ENCODE measurements around the gene SLIT3.

Gene SLIT3

GRCh38 chr5:169286572-169287300 lies 14.2 kb downstream of the SLIT3 start:
- peak overlapping the region; percentile 13 to 31 for H3K9ac ChIP-seq (ENCODE audit: low read length in 2 of 2)
- peaks cover 58% of the 10 kb centered on the region for H3K4me1 ChIP-seq (ENCODE audit: control insufficient read depth, insufficient read depth, low read length)
- peak overlapping the region; percentile 75 for H3K27ac ChIP-seq (ENCODE audit: low read length)
- no peaks in the 10 kb centered on the region for H3K9me3 ChIP-seq (ENCODE audit: control insufficient read depth in 2 of 2, low read length in 2 of 2)
- no peaks in the 10 kb centered on the region for H3K36me3 ChIP-seq (ENCODE audit: control insufficient read depth in 2 of 2, insufficient read depth in 2 of 2, low read length in 2 of 2)
- no peak overlapping the region for H3K4me3 ChIP-seq (ENCODE audit: low read length in 2 of 2)
- H3K27me3 ChIP-seq (ENCODE audit: control insufficient read depth in 1 of 2, insufficient read depth in 2 of 2, low read length in 2 of 2): no peaks in the 10 kb centered on the region

- Histone ChIP-seq H3K9ac (ENCODE audit: low read length in 2 of 2) (no peak overlapping the region), H3K36me3 (ENCODE audit: control insufficient read depth in 2 of 2, insufficient read depth in 2 of 2, low read length in 2 of 2) (no peaks in the 10 kb centered on the region), H3K27ac (ENCODE audit: low read length) (no peak overlapping the region), H3K9me3 (ENCODE audit: control insufficient read depth in 2 of 2, low read length in 2 of 2) (no peaks in the 10 kb centered on the region), H3K4me3 (ENCODE audit: low read length in 2 of 2) (no peak overlapping the region), H3K27me3 (ENCODE audit: control insufficient read depth in 1 of 2, insufficient read depth in 2 of 2, low read length in 2 of 2) (no peaks in the 10 kb centered on the region), H3K4me1 (ENCODE audit: control insufficient read depth, insufficient read depth, low read length) (peaks cover 47% of the 10 kb centered on the region)
Observed at GRCh38 chr5:169283887-169284286, 17.1 kb downstream of the SLIT3 start.

- Histone ChIP-seq H3K4me1 (ENCODE audit: control insufficient read depth, insufficient read depth, low read length) (peaks cover 26% of the 10 kb centered on the region), H3K9me3 (ENCODE audit: control insufficient read depth in 2 of 2, low read length in 2 of 2) (no peaks in the 10 kb centered on the region), H3K4me3 (ENCODE audit: low read length in 2 of 2) (no peak overlapping the region), H3K36me3 (ENCODE audit: control insufficient read depth in 2 of 2, insufficient read depth in 2 of 2, low read length in 2 of 2) (no peaks in the 10 kb centered on the region), H3K9ac (ENCODE audit: low read length in 2 of 2) (no peak overlapping the region), H3K27me3 (ENCODE audit: control insufficient read depth in 1 of 2, insufficient read depth in 2 of 2, low read length in 2 of 2) (no peaks in the 10 kb centered on the region), H3K27ac (ENCODE audit: low read length) (no peak overlapping the region)
Observed at GRCh38 chr5:169281625-169282024, 19.3 kb downstream of the SLIT3 start.

- H3K9me3 ChIP-seq (ENCODE audit: control insufficient read depth in 2 of 2, low read length in 2 of 2): no peaks in the 10 kb centered on the region
- no peak overlapping the region for H3K4me3 ChIP-seq (ENCODE audit: low read length in 2 of 2)
- H3K4me1 ChIP-seq (ENCODE audit: control insufficient read depth, insufficient read depth, low read length): peaks cover 19% of the 10 kb centered on the region
- no peak overlapping the region for H3K9ac ChIP-seq (ENCODE audit: low read length in 2 of 2)
- no peaks in the 10 kb centered on the region for H3K27me3 ChIP-seq (ENCODE audit: control insufficient read depth in 1 of 2, insufficient read depth in 2 of 2, low read length in 2 of 2)
- no peak overlapping the region for H3K27ac ChIP-seq (ENCODE audit: low read length)
- peaks cover 0 to under 1% of the 10 kb centered on the region in 2 donors for H3K36me3 ChIP-seq (ENCODE audit: control insufficient read depth in 2 of 2, insufficient read depth in 2 of 2, low read length in 2 of 2)
Observed at GRCh38 chr5:169280696-169281095, 20.2 kb downstream of the SLIT3 start.

GRCh38 chr5:169280286-169280685 lies 20.7 kb downstream of the SLIT3 start:
- Histone ChIP-seq H3K9ac (ENCODE audit: low read length in 2 of 2) (no peak overlapping the region), H3K36me3 (ENCODE audit: control insufficient read depth in 2 of 2, insufficient read depth in 2 of 2, low read length in 2 of 2) (peaks cover 0 to 2% of the 10 kb centered on the region in 2 donors), H3K27ac (ENCODE audit: low read length) (no peak overlapping the region), H3K4me1 (ENCODE audit: control insufficient read depth, insufficient read depth, low read length) (peaks cover 19% of the 10 kb centered on the region), H3K9me3 (ENCODE audit: control insufficient read depth in 2 of 2, low read length in 2 of 2) (no peaks in the 10 kb centered on the region), H3K27me3 (ENCODE audit: control insufficient read depth in 1 of 2, insufficient read depth in 2 of 2, low read length in 2 of 2) (no peaks in the 10 kb centered on the region), H3K4me3 (ENCODE audit: low read length in 2 of 2) (no peak overlapping the region)

GRCh38 chr5:169279125-169279524 lies 21.8 kb downstream of the SLIT3 start:
- H3K36me3 ChIP-seq (ENCODE audit: control insufficient read depth in 2 of 2, insufficient read depth in 2 of 2, low read length in 2 of 2): peaks cover 0 to 2% of the 10 kb centered on the region in 2 donors
- H3K9me3 ChIP-seq (ENCODE audit: control insufficient read depth in 2 of 2, low read length in 2 of 2): no peaks in the 10 kb centered on the region
- no peak overlapping the region for H3K4me3 ChIP-seq (ENCODE audit: low read length in 2 of 2)
- H3K27me3 ChIP-seq (ENCODE audit: control insufficient read depth in 1 of 2, insufficient read depth in 2 of 2, low read length in 2 of 2): no peaks in the 10 kb centered on the region
- peaks cover 18% of the 10 kb centered on the region for H3K4me1 ChIP-seq (ENCODE audit: control insufficient read depth, insufficient read depth, low read length)
- H3K27ac ChIP-seq (ENCODE audit: low read length): no peak overlapping the region
- H3K9ac ChIP-seq (ENCODE audit: low read length in 2 of 2): no peak overlapping the region

- H3K9me3 ChIP-seq (ENCODE audit: control insufficient read depth in 2 of 2, low read length in 2 of 2): no peaks in the 10 kb centered on the region
- H3K4me3 ChIP-seq (ENCODE audit: low read length in 2 of 2): no peak overlapping the region
- H3K27ac ChIP-seq (ENCODE audit: low read length): no peak overlapping the region
- peaks cover 0 to 2% of the 10 kb centered on the region in 2 donors for H3K36me3 ChIP-seq (ENCODE audit: control insufficient read depth in 2 of 2, insufficient read depth in 2 of 2, low read length in 2 of 2)
- no peak overlapping the region for H3K9ac ChIP-seq (ENCODE audit: low read length in 2 of 2)
- H3K27me3 ChIP-seq (ENCODE audit: control insufficient read depth in 1 of 2, insufficient read depth in 2 of 2, low read length in 2 of 2): no peaks in the 10 kb centered on the region
- H3K4me1 ChIP-seq (ENCODE audit: control insufficient read depth, insufficient read depth, low read length): peaks cover 9% of the 10 kb centered on the region
Observed at GRCh38 chr5:169273881-169274280, 27.1 kb downstream of the SLIT3 start.

- H3K9me3 ChIP-seq (ENCODE audit: control insufficient read depth in 2 of 2, low read length in 2 of 2): no peaks in the 10 kb centered on the region
- no peak overlapping the region for H3K4me3 ChIP-seq (ENCODE audit: low read length in 2 of 2)
- H3K9ac ChIP-seq (ENCODE audit: low read length in 2 of 2): no peak overlapping the region
- no peak overlapping the region for H3K27ac ChIP-seq (ENCODE audit: low read length)
- peaks cover 10% of the 10 kb centered on the region for H3K4me1 ChIP-seq (ENCODE audit: control insufficient read depth, insufficient read depth, low read length)
- no peaks in the 10 kb centered on the region for H3K27me3 ChIP-seq (ENCODE audit: control insufficient read depth in 1 of 2, insufficient read depth in 2 of 2, low read length in 2 of 2)
- H3K36me3 ChIP-seq (ENCODE audit: control insufficient read depth in 2 of 2, insufficient read depth in 2 of 2, low read length in 2 of 2): peaks cover 0 to 2% of the 10 kb centered on the region in 2 donors
Observed at GRCh38 chr5:169273451-169273850, 27.5 kb downstream of the SLIT3 start.

- no peaks in the 10 kb centered on the region for H3K27me3 ChIP-seq (ENCODE audit: control insufficient read depth in 1 of 2, insufficient read depth in 2 of 2, low read length in 2 of 2)
- no peak overlapping the region for H3K9ac ChIP-seq (ENCODE audit: low read length in 2 of 2)
- no peaks in the 10 kb centered on the region for H3K9me3 ChIP-seq (ENCODE audit: control insufficient read depth in 2 of 2, low read length in 2 of 2)
- H3K27ac ChIP-seq (ENCODE audit: low read length): no peak overlapping the region
- no peak overlapping the region for H3K4me3 ChIP-seq (ENCODE audit: low read length in 2 of 2)
- peaks cover 15% of the 10 kb centered on the region for H3K4me1 ChIP-seq (ENCODE audit: control insufficient read depth, insufficient read depth, low read length)
- H3K36me3 ChIP-seq (ENCODE audit: control insufficient read depth in 2 of 2, insufficient read depth in 2 of 2, low read length in 2 of 2): peaks cover 0 to 2% of the 10 kb centered on the region in 2 donors
Observed at GRCh38 chr5:169272731-169273427, 28.1 kb downstream of the SLIT3 start.

GRCh38 chr5:169272111-169272510 lies 28.8 kb downstream of the SLIT3 start:
- peaks cover 0 to 2% of the 10 kb centered on the region in 2 donors for H3K36me3 ChIP-seq (ENCODE audit: control insufficient read depth in 2 of 2, insufficient read depth in 2 of 2, low read length in 2 of 2)
- H3K9me3 ChIP-seq (ENCODE audit: control insufficient read depth in 2 of 2, low read length in 2 of 2): no peaks in the 10 kb centered on the region
- peaks cover 15% of the 10 kb centered on the region for H3K4me1 ChIP-seq (ENCODE audit: control insufficient read depth, insufficient read depth, low read length)
- H3K4me3 ChIP-seq (ENCODE audit: low read length in 2 of 2): no peak overlapping the region
- H3K27me3 ChIP-seq (ENCODE audit: control insufficient read depth in 1 of 2, insufficient read depth in 2 of 2, low read length in 2 of 2): no peaks in the 10 kb centered on the region
- H3K9ac ChIP-seq (ENCODE audit: low read length in 2 of 2): no peak overlapping the region
- no peak overlapping the region for H3K27ac ChIP-seq (ENCODE audit: low read length)

- Histone ChIP-seq H3K27ac (ENCODE audit: low read length) (no peak overlapping the region), H3K4me3 (ENCODE audit: low read length in 2 of 2) (no peak overlapping the region)
Observed at GRCh38 chr5:169270827-169271226, 30.1 kb downstream of the SLIT3 start.

More at GRCh38 chr5:169270827-169271226, 30.1 kb downstream of the SLIT3 start:
- Histone ChIP-seq H3K9me3 (ENCODE audit: control insufficient read depth in 2 of 2, low read length in 2 of 2) (no peaks in the 10 kb centered on the region), H3K9ac (ENCODE audit: low read length in 2 of 2) (no peak overlapping the region), H3K36me3 (ENCODE audit: control insufficient read depth in 2 of 2, insufficient read depth in 2 of 2, low read length in 2 of 2) (peaks cover 0 to 2% of the 10 kb centered on the region in 2 donors), H3K27me3 (ENCODE audit: control insufficient read depth in 1 of 2, insufficient read depth in 2 of 2, low read length in 2 of 2) (no peaks in the 10 kb centered on the region), H3K4me1 (ENCODE audit: control insufficient read depth, insufficient read depth, low read length) (peaks cover 15% of the 10 kb centered on the region)

All from stomach smooth muscle (tissue), 2 donors.